Activated CD4-positive, alpha-beta T cell treated with anti-CD3 and anti-CD28 coated beads, Interleukin-2, Interleukin-4, amounts not matched to agents 100 ng/mL and 50 ng/mL, durations not matched to agents 16 hours and 8 hours (primary cell): ENCODE data around the gene HEXIM1.
"Not testable (repeated sequence)": the region's sequence is repeated elsewhere in the genome, so short reads cannot be mapped to it uniquely, and the experiment has no call there.

Experiments used
- DNase-seq: peaks from one replicate; pipeline ENCODE4 v3.0.0-alpha.2; 2020; ENCODE audit warnings: low spot score

Gene HEXIM1

GRCh38 chr17:45113424-45113754 lies 34.9 kb upstream of the HEXIM1 start:
- DNase-seq = no peak

DNA sequence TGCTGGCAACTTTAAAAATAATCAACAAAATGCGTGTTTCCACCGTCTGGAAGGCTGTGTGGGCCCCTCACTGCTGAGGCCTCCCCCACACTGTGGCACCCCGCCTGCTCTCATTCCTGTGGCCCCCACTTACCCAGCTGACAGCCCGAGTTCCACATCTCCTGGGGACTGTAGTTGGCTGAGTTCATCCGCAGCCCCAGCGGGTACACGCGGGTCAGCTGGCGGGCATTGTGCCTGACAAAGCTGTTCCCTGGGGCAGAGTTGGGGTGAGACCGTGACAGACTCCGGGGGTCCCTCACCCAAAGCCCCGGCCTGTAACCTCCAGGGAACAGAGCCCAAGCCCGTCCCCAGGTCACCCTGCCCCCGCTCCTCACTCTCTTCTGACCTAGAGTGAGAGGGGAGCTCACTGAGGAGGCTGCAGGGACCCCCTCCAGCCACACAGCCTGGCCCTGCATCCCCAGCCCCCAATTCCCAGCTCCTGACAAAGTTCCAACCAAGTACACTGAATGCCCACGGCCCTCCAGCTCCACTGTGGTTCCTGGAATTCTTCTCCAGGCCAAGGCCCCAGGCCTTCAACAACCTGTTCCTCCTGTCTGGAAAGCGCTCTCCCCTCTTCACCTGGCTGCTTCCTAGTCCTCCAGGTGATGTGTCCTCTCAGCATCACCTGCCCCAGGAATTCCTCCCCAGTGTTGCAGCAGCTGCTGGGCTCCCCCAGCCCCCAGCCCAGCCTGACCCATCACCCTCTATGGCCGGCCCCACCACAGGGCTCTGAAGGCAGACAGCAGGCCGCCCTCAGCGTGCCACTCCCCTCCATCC lies 34.0 kb upstream of the HEXIM1 start:
- no peak for DNase-seq

- DNase-seq = no peak
Measured at GRCh38 chr17:45115015-45115625, 33.2 kb upstream of the HEXIM1 start.

DNA sequence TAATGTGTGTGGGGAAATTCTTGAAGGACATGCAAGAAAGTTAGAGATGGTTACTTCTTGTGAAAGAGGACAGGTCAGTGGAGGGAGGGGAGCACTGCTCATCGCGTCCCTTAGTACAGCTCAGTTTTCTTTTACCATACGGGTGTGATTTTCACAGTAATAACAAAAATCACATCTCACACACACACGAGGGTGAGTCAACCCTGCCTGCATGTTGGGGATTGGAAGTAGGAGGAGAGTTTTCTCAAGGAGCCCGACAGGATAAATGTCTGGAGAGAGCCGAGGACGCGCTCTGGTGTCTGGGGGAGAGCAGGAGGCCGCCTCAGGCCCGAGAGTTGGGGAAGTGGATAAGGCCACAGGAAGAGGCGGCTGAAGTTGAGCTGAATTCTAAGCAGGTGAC lies 32.4 kb upstream of the HEXIM1 start:
- DNase-seq = no peak

DNA sequence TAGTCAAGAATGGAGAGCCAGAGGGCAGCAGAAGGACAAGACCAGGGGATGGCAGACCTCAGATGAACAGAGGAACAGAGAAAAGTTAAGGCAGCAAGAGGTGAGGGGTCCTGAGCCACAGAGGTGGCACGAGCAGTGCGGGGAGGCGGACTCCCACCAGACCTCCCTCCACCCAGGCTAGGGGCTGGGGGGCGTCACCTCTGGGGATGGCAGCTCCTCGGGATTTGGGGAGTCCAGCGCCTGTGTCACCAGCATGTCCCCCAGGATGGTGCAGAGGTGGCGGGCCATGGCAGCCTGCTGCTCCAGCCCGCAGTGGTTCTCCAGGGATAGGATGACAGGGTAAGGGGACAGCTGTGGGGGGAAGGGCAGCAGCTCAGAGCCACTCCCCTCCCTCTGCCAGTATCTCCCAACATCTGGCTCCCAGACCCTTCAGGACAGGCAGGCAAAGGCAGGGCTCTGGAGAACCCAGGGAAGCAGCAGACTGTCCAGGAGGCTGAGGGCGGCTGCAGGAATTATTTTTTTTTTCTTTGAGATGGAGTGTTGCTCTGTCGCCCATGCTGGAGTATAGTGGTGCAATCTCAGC lies 31.8 kb upstream of the HEXIM1 start:
- DNase-seq = no peak

GRCh38 chr17:45117334-45117733 lies 30.9 kb upstream of the HEXIM1 start:
- no peak for DNase-seq

DNA sequence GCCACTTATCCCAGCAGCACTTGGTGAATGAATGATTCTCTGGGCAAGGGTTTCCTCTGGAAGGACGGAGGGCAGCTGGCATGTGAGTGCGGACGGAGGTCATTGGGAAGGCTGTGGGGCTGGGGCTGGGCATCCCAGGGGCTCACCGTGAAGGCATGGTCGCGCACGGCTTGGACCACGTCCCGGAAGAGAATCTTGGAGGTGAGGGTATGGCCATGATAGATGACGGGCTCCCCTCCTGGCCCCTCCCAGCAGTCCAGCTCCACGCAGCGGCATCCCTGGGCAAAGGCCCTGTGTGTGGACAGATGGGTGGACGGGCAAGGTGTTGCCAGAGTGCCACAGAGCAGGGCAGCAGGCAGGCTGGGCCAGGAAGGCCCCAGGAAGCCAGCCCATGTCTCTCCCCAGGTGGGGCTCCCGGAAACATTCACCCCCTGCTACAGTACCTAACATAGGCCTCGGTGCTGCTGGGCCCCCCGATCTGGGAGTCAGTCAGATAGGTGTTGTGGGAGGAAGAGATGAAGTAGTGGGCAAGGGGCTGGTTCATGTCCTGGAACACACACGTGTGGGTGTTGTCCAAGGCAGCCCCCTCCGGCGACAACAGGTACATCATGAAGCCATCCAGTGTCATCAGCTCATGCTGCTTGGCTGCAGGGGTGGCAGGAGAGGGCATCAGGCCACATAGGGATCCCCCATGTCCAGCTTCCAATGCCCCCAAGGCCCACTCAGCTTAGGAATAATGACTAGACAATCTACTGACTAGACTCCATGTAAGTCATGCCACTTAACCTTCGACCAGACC lies 30.2 kb upstream of the HEXIM1 start:
- no peak for DNase-seq

DNA sequence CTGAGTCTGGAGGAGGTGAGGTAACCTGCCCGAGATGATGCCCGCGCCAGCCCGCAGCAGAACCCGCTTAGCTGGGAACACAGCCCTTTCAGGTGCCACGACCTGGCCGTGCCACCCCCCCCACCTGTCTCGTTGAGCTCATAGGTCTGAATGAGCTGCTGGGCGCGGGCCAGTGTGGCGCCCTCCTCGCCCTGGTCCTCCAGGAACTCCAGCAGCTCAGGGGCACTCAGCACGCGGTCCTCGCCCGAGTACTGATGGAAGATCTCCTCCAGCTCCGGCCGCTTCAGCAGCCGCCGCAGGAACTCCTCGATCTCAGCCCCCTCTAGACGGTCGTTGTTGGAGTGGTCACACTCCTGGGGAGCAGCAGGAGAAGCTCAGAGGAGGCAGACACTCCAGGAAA lies 29.6 kb upstream of the HEXIM1 start:
- DNase-seq = no peak

DNA sequence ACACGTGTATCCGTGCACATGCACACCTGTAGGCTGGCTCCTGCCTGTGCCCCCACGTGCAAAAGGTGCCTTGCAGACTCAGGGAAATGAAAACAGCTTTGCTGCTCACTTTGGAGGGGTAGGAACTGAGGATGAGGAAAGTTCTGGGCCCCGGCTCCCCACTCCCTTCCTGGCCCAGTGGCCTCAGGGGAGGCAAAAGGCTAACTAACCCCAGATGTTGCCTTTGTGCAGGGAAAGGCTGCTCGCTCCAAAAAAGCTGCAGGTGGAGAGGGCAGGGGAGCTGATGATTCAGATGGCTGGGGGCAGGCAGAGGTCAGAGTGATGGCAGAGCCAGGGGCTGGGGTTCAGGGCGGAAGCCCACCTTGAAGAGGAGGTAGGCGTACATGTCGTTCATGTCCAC lies 28.3 kb upstream of the HEXIM1 start:
- no peak for DNase-seq

- DNase-seq = no peak
Measured at GRCh38 chr17:45120558-45120957, 27.7 kb upstream of the HEXIM1 start.

- DNase-seq = no peak
Measured at GRCh38 chr17:45121055-45121454, 27.2 kb upstream of the HEXIM1 start.

DNA sequence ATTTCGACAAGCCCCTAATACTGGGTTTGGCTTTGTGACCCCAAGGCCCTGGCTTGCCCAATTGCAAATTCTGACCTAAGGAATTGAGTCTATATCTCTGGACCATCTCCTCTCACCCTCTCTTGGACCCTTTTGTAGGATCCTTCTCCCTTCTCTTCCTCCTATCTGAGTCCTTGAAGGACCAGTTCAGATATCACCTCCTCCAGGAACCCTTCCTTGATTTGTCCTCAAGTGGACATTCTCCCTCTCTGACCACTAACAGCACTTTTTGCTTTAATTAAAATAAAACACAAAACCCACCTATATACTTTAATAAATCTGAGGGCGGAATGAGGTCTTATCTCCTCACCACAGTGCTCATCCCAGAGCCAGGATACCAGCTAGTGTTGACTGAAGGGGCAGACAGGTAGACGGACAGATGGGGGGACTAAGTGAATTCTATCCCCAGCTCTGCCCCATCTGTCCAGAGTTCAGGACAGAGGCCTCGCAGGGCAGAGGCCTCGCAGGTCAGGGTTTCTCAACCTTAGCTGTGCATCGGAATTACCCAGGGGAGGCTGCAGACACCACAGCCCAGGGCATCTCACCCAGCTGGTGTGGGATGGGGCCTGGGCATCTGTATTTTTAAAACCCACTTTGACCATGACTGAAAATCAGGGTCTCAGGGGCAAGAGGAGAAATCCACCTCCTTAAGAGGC lies 25.1 kb upstream of the HEXIM1 start:
- DNase-seq = no peak

GRCh38 chr17:45123930-45124796 lies 24.1 kb upstream of the HEXIM1 start:
- peak; percentile 12 for DNase-seq

DNA sequence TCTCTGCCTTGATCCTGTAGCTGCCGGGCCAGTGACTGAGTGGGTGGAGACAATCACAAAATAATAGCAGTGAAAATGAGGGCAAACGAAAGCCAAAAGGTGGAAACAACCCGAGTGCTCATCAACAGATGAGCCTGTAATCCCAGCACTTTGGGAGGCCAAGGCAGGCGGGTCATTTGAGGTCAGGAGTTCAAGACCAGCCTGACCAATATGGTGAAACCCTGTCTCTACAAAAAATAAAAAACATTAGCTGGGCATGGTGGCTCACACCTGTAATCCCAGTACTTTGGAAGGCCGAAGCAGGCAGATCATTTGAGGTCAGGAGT lies 23.5 kb upstream of the HEXIM1 start:
- DNase-seq = not testable (repeated sequence)

- no peak for DNase-seq
Measured at GRCh38 chr17:45125509-45125908, 22.8 kb upstream of the HEXIM1 start.

GRCh38 chr17:45127207-45127547 lies 21.1 kb upstream of the HEXIM1 start:
- DNase-seq = no peak

- DNase-seq = no peak
Measured at GRCh38 chr17:45127548-45128300, 20.6 kb upstream of the HEXIM1 start.

- no peak for DNase-seq
Measured at GRCh38 chr17:45128331-45128730, 19.9 kb upstream of the HEXIM1 start.

GRCh38 chr17:45128989-45129388 lies 19.3 kb upstream of the HEXIM1 start:
- no peak for DNase-seq

DNA sequence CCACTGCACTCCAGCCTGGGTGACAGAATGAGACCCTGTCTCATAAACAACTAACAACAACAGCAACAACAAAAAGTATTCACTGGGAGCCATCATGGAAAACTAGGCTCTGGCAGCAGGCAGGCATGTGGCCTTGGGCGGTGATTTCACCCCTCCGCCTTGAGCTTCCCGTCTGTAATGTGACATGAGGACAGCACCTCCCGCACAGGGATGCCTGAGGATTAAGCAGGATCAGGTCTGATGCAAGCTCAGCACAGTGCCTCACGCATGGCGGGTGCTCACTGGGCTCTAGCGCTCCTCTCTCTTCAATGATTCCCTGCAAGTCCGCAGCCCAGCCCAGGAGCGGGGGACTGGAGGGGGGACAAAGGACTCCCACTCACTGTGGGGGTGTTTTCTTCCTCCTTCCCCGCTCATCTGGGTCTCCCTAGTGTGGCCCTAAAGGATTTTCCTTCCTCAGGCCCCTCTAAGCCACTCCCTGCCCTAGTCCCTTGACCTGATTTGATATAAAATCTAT lies 18.8 kb upstream of the HEXIM1 start:
- no peak for DNase-seq
